ENCODE measurements around the gene CLEC6A.
"Not testable (repeated sequence)": the region's sequence is repeated elsewhere in the genome, so short reads cannot be mapped to it uniquely, and the experiment has no call there.

The CLEC6A gene

DNA sequence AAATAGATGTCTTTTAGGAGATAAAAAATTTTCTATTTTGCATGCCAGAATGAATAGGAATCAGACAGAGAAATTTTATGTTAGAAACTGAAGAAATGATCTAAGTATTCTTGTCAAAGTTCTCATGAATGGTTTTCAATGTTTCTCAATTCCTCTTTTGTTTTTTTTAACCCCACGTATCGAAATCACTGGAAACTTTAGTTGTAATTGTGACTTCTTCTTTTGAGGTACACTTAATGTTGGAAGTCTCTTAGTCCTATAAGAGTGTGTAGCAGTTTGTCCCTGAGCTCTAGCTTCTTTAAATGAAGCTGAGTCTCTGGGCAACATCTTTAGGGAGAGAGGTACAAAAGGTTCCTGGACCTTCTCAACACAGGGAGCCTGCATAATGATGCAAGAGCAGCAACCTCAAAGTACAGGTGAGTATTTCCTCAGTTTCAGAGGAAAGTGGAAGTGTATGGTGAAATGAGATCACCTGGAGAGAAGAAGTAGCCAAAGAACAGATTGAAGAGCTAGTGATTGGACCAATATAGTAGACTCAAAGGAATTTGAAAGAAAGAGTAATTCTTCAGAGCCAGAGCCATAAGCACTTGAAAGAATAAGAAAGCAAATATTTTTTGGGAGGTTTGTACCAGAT is at the start of gene CLEC6A:
Gene CLEC6A (plus strand): TSS at position 236 of the 634 bp plus-strand sequence. CDS start 150 bp downstream, at position 386.
- H3K4me3 ChIP-seq (replicated peaks; ENCODE audit: low read depth, low read length) = no peak within 1 kb of the TSS

DNA sequence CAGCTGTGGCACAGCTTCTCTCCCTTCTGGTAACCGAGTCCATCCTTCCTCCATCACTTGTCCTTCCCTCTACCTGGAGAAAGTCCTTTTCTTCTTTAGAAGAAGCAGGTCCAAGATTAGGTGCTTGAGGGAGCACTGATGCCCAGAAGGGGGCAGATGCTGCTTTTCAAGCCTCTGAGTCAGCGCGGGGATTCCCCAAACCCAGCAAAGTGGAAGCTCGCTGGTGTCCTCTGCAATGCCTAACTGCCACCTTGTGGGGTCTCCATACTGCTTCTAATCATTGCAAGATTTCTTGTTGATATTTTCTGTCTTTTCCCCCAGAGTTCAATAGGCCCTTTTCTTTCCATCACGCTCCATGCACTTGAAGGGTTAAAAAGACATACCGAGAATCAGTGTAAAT is 36.2 kb upstream of the CLEC6A start:
- H3K4me3 ChIP-seq (replicated peaks; ENCODE audit: low read depth, low read length); DNase-seq (ENCODE audit: low read depth): not testable (repeated sequence)

More for the DNA sequence above, at the start of gene CLEC6A:
- DNase-seq (ENCODE audit: low read depth) = no peak
- TF ChIP-seq, protein P1, sequence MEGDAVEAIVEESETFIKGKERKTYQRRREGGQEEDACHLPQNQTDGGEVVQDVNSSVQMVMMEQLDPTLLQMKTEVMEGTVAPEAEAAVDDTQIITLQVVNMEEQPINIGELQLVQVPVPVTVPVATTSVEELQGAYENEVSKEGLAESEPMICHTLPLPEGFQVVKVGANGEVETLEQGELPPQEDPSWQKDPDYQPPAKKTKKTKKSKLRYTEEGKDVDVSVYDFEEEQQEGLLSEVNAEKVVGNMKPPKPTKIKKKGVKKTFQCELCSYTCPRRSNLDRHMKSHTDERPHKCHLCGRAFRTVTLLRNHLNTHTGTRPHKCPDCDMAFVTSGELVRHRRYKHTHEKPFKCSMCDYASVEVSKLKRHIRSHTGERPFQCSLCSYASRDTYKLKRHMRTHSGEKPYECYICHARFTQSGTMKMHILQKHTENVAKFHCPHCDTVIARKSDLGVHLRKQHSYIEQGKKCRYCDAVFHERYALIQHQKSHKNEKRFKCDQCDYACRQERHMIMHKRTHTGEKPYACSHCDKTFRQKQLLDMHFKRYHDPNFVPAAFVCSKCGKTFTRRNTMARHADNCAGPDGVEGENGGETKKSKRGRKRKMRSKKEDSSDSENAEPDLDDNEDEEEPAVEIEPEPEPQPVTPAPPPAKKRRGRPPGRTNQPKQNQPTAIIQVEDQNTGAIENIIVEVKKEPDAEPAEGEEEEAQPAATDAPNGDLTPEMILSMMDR (IDR thresholded peaks at IDR 0.05; ENCODE audit: low read length, missing control alignments) = no peak

DNA sequence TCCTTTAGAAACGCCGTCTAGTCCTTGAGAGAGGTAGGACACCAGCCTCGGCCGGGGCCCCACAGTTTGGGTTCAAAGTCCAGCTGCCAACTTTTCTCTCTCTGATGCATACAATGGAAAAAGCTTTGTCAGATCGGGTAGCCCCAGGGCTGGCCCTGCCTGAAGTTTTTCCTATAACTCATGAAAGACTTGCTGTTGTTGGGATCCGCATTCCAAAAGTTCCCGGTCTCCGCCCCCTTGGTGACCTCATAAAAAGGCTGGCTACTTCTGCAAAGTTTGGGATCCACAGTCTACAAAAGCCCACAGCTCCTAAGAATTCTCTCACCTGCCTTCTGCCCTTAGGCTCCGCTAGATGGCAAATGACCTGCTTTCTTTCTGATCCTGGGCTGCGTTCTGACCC is 35.3 kb upstream of the CLEC6A start:
- TF ChIP-seq, protein P1 (IDR thresholded peaks at IDR 0.05; ENCODE audit: low read length, missing control alignments) = no peak
- DNase-seq (ENCODE audit: low read depth) = no peak
- no peak overlapping the region for H3K4me3 ChIP-seq (replicated peaks; ENCODE audit: low read depth, low read length)

DNA sequence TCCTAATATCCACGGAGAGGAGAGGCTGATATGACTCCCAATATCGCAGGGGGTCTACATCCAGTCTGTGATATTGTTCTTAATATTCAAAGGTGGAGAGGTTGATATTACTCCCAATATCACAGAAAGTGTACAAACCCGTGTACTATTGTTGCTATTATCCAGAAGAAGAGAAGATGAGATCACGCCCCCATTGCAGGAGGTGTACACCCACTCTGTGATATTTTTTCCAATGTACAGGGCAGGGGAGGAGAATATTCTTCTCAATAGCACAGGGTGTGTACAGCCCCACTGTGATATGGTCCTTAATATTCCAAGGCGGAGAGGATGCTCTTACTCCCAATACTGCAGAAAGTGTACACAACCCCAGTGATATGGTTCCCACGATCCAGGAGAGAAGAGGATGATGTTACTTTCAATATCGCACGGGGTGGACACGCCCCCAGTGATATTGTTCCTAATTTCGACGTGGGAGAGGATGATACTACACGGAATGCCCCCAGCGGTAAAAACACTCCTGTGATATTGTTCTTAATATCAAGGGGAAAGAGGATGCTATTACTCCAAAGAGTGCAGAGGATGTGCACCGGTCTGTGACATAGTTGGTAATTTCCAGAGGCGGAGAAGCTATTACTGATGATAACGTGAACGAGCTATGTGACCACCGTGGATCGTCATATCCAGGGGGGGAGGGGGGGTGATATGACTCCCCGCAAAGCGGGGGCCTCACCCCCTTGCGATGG is 11.1 kb upstream of the CLEC6A start:
- H3K4me3 ChIP-seq (replicated peaks; ENCODE audit: low read depth, low read length); DNase-seq (ENCODE audit: low read depth): not testable (repeated sequence)

DNA sequence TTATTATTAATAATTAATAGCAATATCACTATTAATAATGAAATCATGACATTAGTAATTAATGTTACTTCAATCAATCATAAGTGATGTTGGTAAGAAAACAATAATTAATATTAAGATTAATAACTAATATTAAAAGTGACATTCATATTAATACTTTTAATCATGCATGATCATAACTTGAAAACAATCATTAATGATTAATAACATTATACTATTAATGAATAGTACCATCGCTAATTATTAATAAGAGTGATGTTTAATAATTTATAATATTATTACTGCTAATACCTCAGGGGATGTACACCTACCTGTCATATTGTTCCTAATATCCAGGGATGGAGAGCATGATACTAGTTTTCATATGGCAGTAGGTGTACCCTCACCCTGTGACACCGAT is 10.0 kb upstream of the CLEC6A start:
- DNase-seq (ENCODE audit: low read depth) = no peak
- H3K4me3 ChIP-seq (replicated peaks; ENCODE audit: low read depth, low read length) = no peak overlapping the region
- TF ChIP-seq, protein P1 (IDR thresholded peaks at IDR 0.05; ENCODE audit: low read length, missing control alignments) = no peak

DNA sequence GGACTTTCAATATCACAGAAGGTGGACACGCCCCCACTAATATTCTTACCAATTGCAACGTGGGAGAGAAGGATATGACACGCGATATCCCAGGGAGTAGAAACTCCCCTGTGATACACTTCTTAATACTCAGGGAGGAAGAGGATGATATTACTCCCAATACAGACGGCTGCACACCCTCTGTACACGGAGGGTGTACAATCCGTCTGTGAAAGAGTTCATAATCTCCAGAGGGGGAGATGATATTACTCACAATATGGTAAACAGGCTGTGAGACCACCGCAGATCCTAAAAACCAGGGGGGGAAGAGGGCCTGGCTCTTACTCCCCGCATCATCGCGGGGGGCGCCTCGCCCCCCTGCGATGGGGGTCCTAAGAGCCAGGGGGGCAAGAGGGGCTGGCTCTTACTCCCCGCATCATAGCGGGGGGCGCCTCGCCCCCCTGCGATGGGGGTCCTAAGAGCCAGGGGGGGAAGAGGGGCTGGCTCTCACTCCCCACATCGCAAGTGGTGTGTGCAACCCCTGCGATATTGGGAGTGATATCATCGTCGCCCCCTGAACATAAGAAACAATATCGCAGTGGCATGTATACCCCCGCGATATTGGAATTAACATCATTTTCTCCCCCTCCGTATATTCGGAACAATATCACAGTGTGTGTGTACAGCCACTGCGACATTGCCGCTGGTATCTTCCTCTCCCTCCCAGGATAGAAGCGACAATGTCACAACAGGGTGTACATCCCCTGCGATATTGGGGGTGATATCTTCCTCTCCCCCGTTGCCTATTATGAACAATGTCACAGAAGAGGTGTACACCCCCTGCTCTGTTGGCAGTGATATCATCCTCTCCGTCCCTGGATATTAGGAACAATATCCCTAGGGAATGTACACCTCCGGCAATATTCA is 8.9 kb upstream of the CLEC6A start:
- H3K4me3 ChIP-seq (replicated peaks; ENCODE audit: low read depth, low read length) = no peak overlapping the region
- no peak for DNase-seq (ENCODE audit: low read depth)
- TF ChIP-seq, protein P1 (IDR thresholded peaks at IDR 0.05; ENCODE audit: low read length, missing control alignments) = no peak

DNA sequence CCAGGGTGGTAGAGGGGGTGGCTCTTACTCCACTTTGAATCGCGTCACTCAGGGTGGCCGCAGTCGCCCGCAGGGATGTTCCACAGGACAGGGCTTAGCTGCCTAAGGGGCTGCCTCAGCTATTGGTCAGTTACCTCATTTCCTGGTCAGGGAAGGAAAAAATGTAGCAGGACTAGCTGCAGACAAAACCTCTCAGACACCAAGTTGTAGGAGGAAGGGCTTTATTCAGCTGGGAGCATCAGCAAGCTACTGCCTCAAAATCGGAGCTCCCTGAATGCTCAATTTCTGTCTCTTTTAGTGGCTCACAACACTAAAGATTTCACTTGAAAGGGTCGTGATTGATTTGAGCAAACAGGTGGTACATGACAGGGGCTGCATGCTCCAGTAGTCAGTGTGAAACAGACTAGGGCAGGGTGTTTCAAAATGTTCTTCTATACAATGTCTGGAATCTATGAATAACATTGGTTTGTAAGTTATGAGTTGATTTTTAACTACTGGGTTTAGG is 6.4 kb upstream of the CLEC6A start:
- TF ChIP-seq, protein P1 (IDR thresholded peaks at IDR 0.05; ENCODE audit: low read length, missing control alignments) = no peak
- no peak overlapping the region for H3K4me3 ChIP-seq (replicated peaks; ENCODE audit: low read depth, low read length)
- DNase-seq (ENCODE audit: low read depth) = no peak

All from fibroblast of pulmonary artery (primary cell).